ENCODE results near the gene SCT.

DNA sequence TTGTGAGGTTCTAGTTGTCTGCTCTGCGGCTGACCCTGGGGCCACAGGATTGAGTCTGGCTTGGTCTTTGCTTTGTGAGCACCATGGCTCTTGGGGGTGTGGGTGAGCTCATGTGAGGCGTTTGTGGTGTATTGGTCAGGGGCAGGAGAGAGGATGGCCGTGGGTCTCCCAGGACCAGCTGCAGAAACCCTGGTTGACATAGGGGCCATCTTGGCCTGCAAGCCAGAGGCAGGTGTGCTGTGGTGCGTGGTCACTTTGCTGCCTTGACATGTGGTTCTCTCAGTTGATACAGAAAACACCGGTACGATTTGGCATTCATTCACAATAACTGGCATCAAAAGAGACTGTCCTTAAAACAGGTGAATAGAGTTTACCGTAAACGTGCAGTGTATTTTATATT lies 39.4 kb downstream of the SCT start:
- TF ChIP-seq CTCF (IDR thresholded peaks at IDR 0.05) (no peak), POLR2AphosphoS5 (IDR thresholded peaks at IDR 0.05; ENCODE audit: insufficient read depth in 1 of 2, low read depth in 1 of 2) (no peak)
